Small intestine (tissue), 7 donors: ENCODE measurements around the gene SERTAD2. TPM values are rescaled to one million over a fixed set of nuclear protein-coding genes. Genes with fewer than 3 reads are reported as not detected.

Source experiments
- DNase-seq, 2 donors: peaks; one replicate each; pipeline versions ENCODE4 v3.0.0 to v3.0.0-alpha.2; 2013
- FAIRE-seq: peaks from 2 replicates; lab custom pipeline; 2012; peaks lifted over from hg19 to GRCh38; lab: Jason Lieb, UNC
- H3K27ac ChIP-seq, 3 donors: one replicate each; pipeline ENCODE4 v1.5.1; 2013; ENCODE audit warnings: low read length in 2 of 3, mild to moderate bottlenecking in 2 of 3, control low read depth in 1 of 3, inconsistent platforms in 1 of 3, low read depth in 1 of 3, moderate library complexity in 1 of 3
- H3K27me3 ChIP-seq, 3 donors: one replicate each; pipeline ENCODE4 v1.6.1; 2013; ENCODE audit warnings: low read length in 3 of 3, inconsistent platforms in 1 of 3; ENCODE audit not compliant: control insufficient read depth in 3 of 3, insufficient read depth in 3 of 3
- H3K36me3 ChIP-seq, 3 donors: one replicate each; pipeline ENCODE4 v1.6.1; 2013; ENCODE audit warnings: low read length in 3 of 3, inconsistent platforms in 1 of 3, low read depth in 1 of 3, mild to moderate bottlenecking in 1 of 3, moderate library complexity in 1 of 3; ENCODE audit not compliant: control insufficient read depth in 3 of 3, insufficient read depth in 2 of 3
- H3K4me1 ChIP-seq, 3 donors: one replicate each; pipeline ENCODE4 v1.6.1; 2013; ENCODE audit warnings: low read length in 2 of 3, inconsistent platforms in 1 of 3, low read depth in 1 of 3, mild to moderate bottlenecking in 1 of 3, moderate library complexity in 1 of 3; ENCODE audit not compliant: control insufficient read depth in 3 of 3, insufficient read depth in 2 of 3
- H3K4me3 ChIP-seq, 3 donors: one replicate each; pipeline ENCODE4 v1.5.1; 2013; ENCODE audit warnings: low read length in 3 of 3, control low read depth in 1 of 3, inconsistent platforms in 1 of 3, low read depth in 1 of 3, mild to moderate bottlenecking in 1 of 3, moderate library complexity in 1 of 3
- H3K9me3 ChIP-seq, 2 donors: one replicate each; pipeline ENCODE4 v1.6.1; 2013; ENCODE audit warnings: low read depth in 1 of 2, low read length in 1 of 2; ENCODE audit not compliant: control insufficient read depth in 2 of 2, insufficient read depth in 1 of 2
- WGBS, 3 donors: extraction: QIAGEN DNeasy Blood & Tissue Kit; methylation state at CpG; one replicate each; pipeline ENCODE4 v1.1.7; 2013; 5-methylcytosine and 5-hydroxymethylcytosine counted together
- polyA plus RNA-seq, 4 donors: library from polyadenylated mRNA; stranded (reverse) in 3 of 4; unstranded in 1 of 4; fragments of 200-250 nt in 3 of 4; fragments of 120-200 nt in 1 of 4; gene quantifications; one replicate each; pipeline versions ENCODE4 v1.2.1 to v1.2.3, GENCODE V29; 2013
- donor health status: healthy with polysubstance abuse.
- donor health status: control.
- donor health status: control.
- donor health status: Bipolar disorder and iron deficiency.
- donor health status: healthy.

The SERTAD2 gene
- polyA plus RNA-seq, 4 donors, result 2.7 to 22.0 (median 5.8) TPM

DNA sequence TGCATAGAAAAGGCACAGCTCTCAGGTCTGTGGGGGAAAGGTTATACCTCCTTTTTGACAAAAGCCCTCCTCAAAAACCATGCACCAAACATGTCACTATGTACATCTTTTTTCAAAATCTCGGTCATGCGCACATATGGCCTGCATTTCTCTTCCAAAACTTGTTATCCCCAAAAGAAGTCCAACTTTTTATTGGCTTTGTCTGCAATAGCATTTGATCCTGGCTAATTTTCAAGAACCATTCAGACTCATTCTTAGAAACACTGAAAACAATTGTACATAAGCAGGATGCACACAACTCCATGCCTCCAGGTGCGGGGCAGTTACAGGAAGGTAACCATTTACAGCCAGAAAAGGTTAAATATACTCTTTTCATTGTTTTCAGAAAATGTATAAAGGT lies 21.9 kb downstream of the SERTAD2 start:
- WGBS, 3 donors, result 88 to 99% (median 96%) methylated on average over 3 of the region's 3 CpGs
- H3K27me3 ChIP-seq, result no peaks in the 10 kb centered on the region
- FAIRE-seq (no peak), DNase-seq (no peak)
- no peak overlapping the region for H3K4me3 ChIP-seq
- no peaks in the 10 kb centered on the region for H3K9me3 ChIP-seq
- peaks cover 9 to 36% (median 22%) of the 10 kb centered on the region in 3 donors for H3K36me3 ChIP-seq
- H3K27ac ChIP-seq, result no peak overlapping the region
- H3K4me1 ChIP-seq, result no peaks in the 10 kb centered on the region

DNA sequence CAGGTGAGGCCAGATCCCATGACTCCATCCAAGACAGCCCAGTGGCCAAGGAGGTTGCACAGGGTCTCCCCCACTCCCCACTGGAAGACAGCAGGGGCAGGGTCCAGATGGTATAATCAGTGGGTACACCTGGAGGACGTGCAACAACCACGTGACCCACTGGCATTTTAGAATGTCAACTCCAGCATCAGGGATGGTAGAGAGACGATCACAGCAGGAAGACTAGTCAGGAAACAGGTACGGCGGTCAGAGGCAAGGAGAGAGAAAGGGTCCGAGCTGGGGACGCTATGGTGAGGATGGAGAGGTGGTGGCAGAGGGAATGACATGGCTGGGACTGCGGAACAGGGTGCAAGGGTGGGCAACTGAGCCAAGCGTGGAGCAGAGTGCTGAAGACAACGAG lies 23.0 kb downstream of the SERTAD2 start:
- Histone ChIP-seq H3K9me3 (no peaks in the 10 kb centered on the region), H3K4me3 (no peak overlapping the region), H3K27ac (no peak overlapping the region), H3K36me3 (peaks cover 5 to 26% (median 19%) of the 10 kb centered on the region in 3 donors), H3K4me1 (no peaks in the 10 kb centered on the region), H3K27me3 (no peaks in the 10 kb centered on the region)
- 90 to 93% (median 92%) methylated on average over 10 of the region's 10 CpGs for WGBS, 3 donors
- DNase-seq (no peak), FAIRE-seq (no peak)

GRCh38 chr2:64629875-64630274 lies 23.8 kb downstream of the SERTAD2 start:
- Histone ChIP-seq H3K36me3 (peaks cover 2 to 24% (median 16%) of the 10 kb centered on the region in 3 donors), H3K27me3 (no peaks in the 10 kb centered on the region), H3K4me1 (no peaks in the 10 kb centered on the region), H3K27ac (no peak overlapping the region), H3K4me3 (no peak overlapping the region), H3K9me3 (no peaks in the 10 kb centered on the region)
- WGBS, 3 donors, result 87 to 96% (median 91%) methylated on average over 7 of the region's 7 CpGs
- FAIRE-seq (no peak), DNase-seq (no peak)

DNA sequence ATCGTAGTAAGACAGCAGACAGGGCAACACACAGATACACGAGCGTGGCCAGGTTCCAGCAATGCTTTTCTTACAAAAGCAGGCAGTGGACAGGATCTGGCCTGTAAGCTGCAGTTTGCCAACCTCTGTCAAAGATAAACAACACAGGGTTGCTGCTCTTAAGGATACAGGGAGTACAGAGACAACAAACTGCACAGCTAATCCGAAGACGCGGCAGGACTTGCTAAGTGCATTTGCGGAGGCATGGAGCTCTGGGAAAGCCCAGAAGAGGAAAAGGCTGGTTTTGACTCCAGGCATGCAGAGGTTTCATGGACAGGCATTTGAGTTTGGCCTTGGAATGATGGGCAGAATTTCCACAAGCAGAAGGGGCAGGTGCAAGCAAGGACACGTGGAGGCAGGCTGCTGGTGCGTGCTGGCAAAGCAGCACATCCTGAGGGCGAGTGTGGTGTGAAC lies 24.4 kb downstream of the SERTAD2 start:
- no peak for FAIRE-seq

GRCh38 chr2:64627860-64628841 lies 25.6 kb downstream of the SERTAD2 start:
- peaks cover 0 to 16% (median 5%) of the 10 kb centered on the region in 3 donors for H3K36me3 ChIP-seq
- no peaks in the 10 kb centered on the region for H3K27me3 ChIP-seq
- DNase-seq (peak in 1 of 2 donors; percentile 76), FAIRE-seq (no peak)
- H3K4me1 ChIP-seq, result no peaks in the 10 kb centered on the region
- H3K27ac ChIP-seq, result no peak overlapping the region
- WGBS, 3 donors, result 52 to 76% (median 60%) methylated on average over 14 of the region's 14 CpGs
- no peak overlapping the region for H3K4me3 ChIP-seq
- H3K9me3 ChIP-seq, result no peaks in the 10 kb centered on the region

More for the DNA sequence above, 24.4 kb downstream of the SERTAD2 start:
- Histone ChIP-seq H3K27ac (no peak overlapping the region), H3K36me3 (peaks cover 0 to 21% (median 12%) of the 10 kb centered on the region in 3 donors), H3K9me3 (no peaks in the 10 kb centered on the region), H3K4me1 (no peaks in the 10 kb centered on the region), H3K27me3 (no peaks in the 10 kb centered on the region), H3K4me3 (no peak overlapping the region)
- 79 to 86% (median 86%) methylated on average over 10 of the region's 10 CpGs for WGBS, 3 donors
- no peak for DNase-seq

DNA sequence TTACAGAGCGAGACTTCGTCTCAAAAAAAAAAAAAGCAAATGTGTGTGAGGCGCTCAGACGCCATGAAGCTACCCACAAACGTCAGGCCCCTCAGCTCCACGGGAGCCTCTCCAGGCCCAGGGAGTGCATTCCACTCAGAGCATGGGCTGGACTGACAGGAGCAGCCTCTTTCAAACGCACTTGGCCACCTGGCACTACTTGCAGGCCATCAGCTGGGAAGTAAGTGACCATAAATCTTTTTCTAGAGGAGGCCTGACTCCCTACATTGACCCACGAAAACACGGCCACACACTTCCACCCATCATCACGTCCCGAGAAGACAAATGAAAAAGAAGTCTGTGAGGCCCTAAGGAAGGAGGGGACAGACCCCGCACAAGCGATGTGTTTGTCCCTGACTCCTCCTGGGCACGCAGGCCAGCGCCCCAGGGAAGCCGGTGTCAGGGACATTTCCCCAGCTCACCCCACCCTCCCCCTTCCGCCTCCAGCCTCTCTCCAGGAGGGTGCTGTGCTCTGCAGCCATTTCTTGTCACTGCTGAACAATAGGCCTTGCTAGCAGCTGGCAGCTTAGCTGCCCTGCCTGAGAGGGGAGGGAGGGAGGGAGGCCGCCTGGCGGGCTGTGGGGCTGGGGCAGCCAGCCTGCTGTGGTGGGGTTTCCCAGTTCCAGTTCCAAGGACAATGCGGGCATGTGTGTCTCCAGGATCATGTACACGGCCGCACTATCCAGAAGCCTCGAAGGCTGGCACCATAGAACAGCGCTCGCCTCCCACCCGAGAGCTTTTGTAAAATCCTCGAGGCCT lies 26.6 kb downstream of the SERTAD2 start:
- Histone ChIP-seq H3K36me3 (peaks cover 0 to 13% (median 5%) of the 10 kb centered on the region in 3 donors), H3K4me1 (no peaks in the 10 kb centered on the region), H3K4me3 (no peak overlapping the region), H3K9me3 (no peaks in the 10 kb centered on the region), H3K27ac (no peak overlapping the region), H3K27me3 (no peaks in the 10 kb centered on the region)
- DNase-seq (no peak), FAIRE-seq (no peak)
- WGBS, 3 donors, result 81 to 88% (median 86%) methylated on average over 26 to 27 of the region's 27 CpGs

- Histone ChIP-seq H3K36me3 (peaks cover 0 to 12% (median 4%) of the 10 kb centered on the region in 3 donors), H3K27ac (no peak overlapping the region), H3K4me1 (no peaks in the 10 kb centered on the region), H3K9me3 (no peaks in the 10 kb centered on the region), H3K27me3 (no peaks in the 10 kb centered on the region), H3K4me3 (no peak overlapping the region)
- WGBS, 3 donors, result 83 to 85% (median 83%) methylated on average over 10 of the region's 10 CpGs
- FAIRE-seq (no peak), DNase-seq (no peak)
Observed at GRCh38 chr2:64626146-64626809, 27.4 kb downstream of the SERTAD2 start.
